ENCODE measurements around the gene VIM. TPM values are rescaled to one million over a fixed set of nuclear protein-coding genes. Genes with fewer than 3 reads are reported as not detected.

VIM gene
- total RNA-seq, 1 donor from 2014 or later = 5,277 TPM

- DNase-seq (ENCODE audit: low read depth) = no peak
- TF ChIP-seq CTCF (IDR thresholded peaks at IDR 0.05; ENCODE audit: insufficient read depth, low read length, poor library complexity, severe bottlenecking) = no peak
- H3K27me3 ChIP-seq (ENCODE audit: control insufficient read depth, insufficient read depth, low read length) = no peaks in the 10 kb centered on the region
- H3K4me3 ChIP-seq (ENCODE audit: low read depth, low read length) = no peak overlapping the region
- H3K36me3 ChIP-seq (ENCODE audit: control insufficient read depth, insufficient read depth, low read length) = no peaks in the 10 kb centered on the region
Observed at GRCh38 chr10:17210361-17210760, 17.7 kb upstream of the VIM start.

- no peak for DNase-seq (ENCODE audit: low read depth)
- Histone ChIP-seq H3K4me3 (ENCODE audit: low read depth, low read length) (no peak overlapping the region), H3K27me3 (ENCODE audit: control insufficient read depth, insufficient read depth, low read length) (no peaks in the 10 kb centered on the region), H3K36me3 (ENCODE audit: control insufficient read depth, insufficient read depth, low read length) (no peaks in the 10 kb centered on the region)
- no peak for TF ChIP-seq CTCF (IDR thresholded peaks at IDR 0.05; ENCODE audit: insufficient read depth, low read length, poor library complexity, severe bottlenecking)
Observed at GRCh38 chr10:17212802-17213221, 15.2 kb upstream of the VIM start.

GRCh38 chr10:17213646-17214349, 14.2 kb upstream of the VIM start:
- H3K27me3 ChIP-seq (ENCODE audit: control insufficient read depth, insufficient read depth, low read length) = no peaks in the 10 kb centered on the region
- no peaks in the 10 kb centered on the region for H3K36me3 ChIP-seq (ENCODE audit: control insufficient read depth, insufficient read depth, low read length)
- no peak overlapping the region for H3K4me3 ChIP-seq (ENCODE audit: low read depth, low read length)
- no peak for DNase-seq (ENCODE audit: low read depth)
- TF ChIP-seq CTCF (IDR thresholded peaks at IDR 0.05; ENCODE audit: insufficient read depth, low read length, poor library complexity, severe bottlenecking) = no peak

GRCh38 chr10:17214526-17214925, 13.5 kb upstream of the VIM start:
- H3K4me3 ChIP-seq (ENCODE audit: low read depth, low read length) = no peak overlapping the region
- no peaks in the 10 kb centered on the region for H3K27me3 ChIP-seq (ENCODE audit: control insufficient read depth, insufficient read depth, low read length)
- H3K36me3 ChIP-seq (ENCODE audit: control insufficient read depth, insufficient read depth, low read length) = no peaks in the 10 kb centered on the region

GRCh38 chr10:17214971-17215781, 12.9 kb upstream of the VIM start:
- no peak for DNase-seq (ENCODE audit: low read depth)
- no peak for TF ChIP-seq CTCF (IDR thresholded peaks at IDR 0.05; ENCODE audit: insufficient read depth, low read length, poor library complexity, severe bottlenecking)
- H3K27me3 ChIP-seq (ENCODE audit: control insufficient read depth, insufficient read depth, low read length) = no peaks in the 10 kb centered on the region

More at GRCh38 chr10:17214526-17214925, 13.5 kb upstream of the VIM start:
- no peak for DNase-seq (ENCODE audit: low read depth)
- no peak for TF ChIP-seq CTCF (IDR thresholded peaks at IDR 0.05; ENCODE audit: insufficient read depth, low read length, poor library complexity, severe bottlenecking)

More at GRCh38 chr10:17214971-17215781, 12.9 kb upstream of the VIM start:
- H3K4me3 ChIP-seq (ENCODE audit: low read depth, low read length) = no peak overlapping the region
- no peaks in the 10 kb centered on the region for H3K36me3 ChIP-seq (ENCODE audit: control insufficient read depth, insufficient read depth, low read length)
